Transverse colon (tissue), 4 donors: ENCODE measurements around the gene RILPL1.

ENCODE experiments used
- CTCF ChIP-seq, 5 experiments: fragments of 200-600 bp in 3 of 5; fragments of 450-650 bp in 2 of 5; sonication (generic) in 3 of 5; IDR thresholded peaks; 1 replicate in 2 of 5; 2 replicates in 3 of 5; pipeline ENCODE4 v1.5.1; 2016 to 2017; ENCODE audit warnings: antibody characterized with exemption in 5 of 5, inconsistent platforms in 3 of 5, mild to moderate bottlenecking in 2 of 5, moderate library complexity in 1 of 5
- POLR2A ChIP-seq: fragments of 450-650 bp; IDR thresholded peaks from one replicate; pipeline ENCODE4 v1.6.1; 2016; ENCODE audit warnings: antibody characterized with exemption, mild to moderate bottlenecking, moderate library complexity
- POLR2AphosphoS5 ChIP-seq, 3 donors: sonication (generic); formaldehyde crosslinking; IDR thresholded peaks; one replicate each; pipeline ENCODE4 v1.6.1; 2016; ENCODE audit warnings: antibody characterized with exemption in 3 of 3

- no peak for TF ChIP-seq POLR2A
- no peak for TF ChIP-seq CTCF (IDR thresholded peaks at IDR 0.05)
- no peak for TF ChIP-seq POLR2AphosphoS5 (IDR thresholded peaks at IDR 0.05)
These were observed 35.2 kb downstream of the RILPL1 start for GRCh38 chr12:123498126-123498825.
